Esophagus muscularis mucosa (tissue), 4 donors: ENCODE measurements around the gene ACSF3. TPM values are rescaled to one million over a fixed set of nuclear protein-coding genes. Genes with fewer than 3 reads are reported as not detected.

Experiments
- DNase-seq: peaks from one replicate; pipeline ENCODE4 v3.0.0-alpha.2; 2017; ENCODE audit errors: extremely low spot score
- H3K27ac ChIP-seq, 4 donors: fragments of 200-600 bp; sonication (generic); replicated peaks in 1 of 4; 1 replicate in 3 of 4; 2 replicates in 1 of 4; pipeline ENCODE4 v1.5.1; 2016 to 2019; ENCODE audit warnings: mild to moderate bottlenecking in 1 of 4
- H3K27me3 ChIP-seq, 4 donors: fragments of 200-600 bp; sonication (generic); one replicate each; pipeline versions ENCODE4 v1.5.1 to v1.6.0; 2016 to 2019
- H3K36me3 ChIP-seq, 4 donors: fragments of 200-600 bp; sonication (generic); one replicate each; pipeline ENCODE4 v1.5.1; 2016 to 2019
- H3K4me1 ChIP-seq, 4 donors: fragments of 200-600 bp; sonication (generic); one replicate each; pipeline ENCODE4 v1.5.1; 2016 to 2019
- H3K4me3 ChIP-seq, 4 donors: fragments of 200-600 bp; sonication (generic); 1 replicate in 2 of 4; 2 replicates in 2 of 4; pipeline ENCODE4 v1.5.1; 2016 to 2019; ENCODE audit warnings: mild to moderate bottlenecking in 4 of 4, moderate library complexity in 1 of 4
- H3K9me3 ChIP-seq, 4 donors: fragments of 200-600 bp; sonication (generic); 1 replicate in 3 of 4; 2 replicates in 1 of 4; pipeline ENCODE4 v1.5.1; 2016 to 2019
- EP300 ChIP-seq: sonication (generic); formaldehyde crosslinking; IDR thresholded peaks from one replicate; pipeline ENCODE4 v1.6.1; 2017; ENCODE audit warnings: antibody characterized with exemption
- POLR2A ChIP-seq: fragments of 450-650 bp; IDR thresholded peaks from one replicate; pipeline ENCODE4 v1.6.1; 2017; ENCODE audit warnings: antibody characterized with exemption, moderate library complexity, mild to moderate bottlenecking, low read depth
- POLR2AphosphoS5 ChIP-seq, 2 donors: sonication (generic); formaldehyde crosslinking; IDR thresholded peaks; one replicate each; pipeline ENCODE4 v1.6.1; 2017; ENCODE audit warnings: antibody characterized with exemption in 2 of 2
- WGBS: methylation state at CpG from one replicate; pipeline ENCODE4 v1.1.5; 2018; 5-methylcytosine and 5-hydroxymethylcytosine counted together
- intact Hi-C: fragments of 100-400 bp; cut with DNase I; formaldehyde crosslinking; loops from one replicate; pipeline ENCODE4 v1.15.1; 2023
- total RNA-seq, 4 donors: library from RNA; depleted of rRNA; stranded (reverse); fragments of >200 nt; gene quantifications; one replicate each; pipeline versions ENCODE4 v1.1.0 to v1.2.1, GENCODE V29; 2016
- TF ChIP-seq, protein P1 (sequence below), 3 experiments: fragments of 200-600 bp in 2 of 3; fragments of 450-650 bp in 1 of 3; sonication (generic) in 2 of 3; IDR thresholded peaks; one replicate each; pipeline ENCODE4 v1.5.1; 2017 to 2019; ENCODE audit warnings: antibody characterized with exemption in 3 of 3, mild to moderate bottlenecking in 2 of 3, moderate library complexity in 1 of 3

ACSF3 gene
- total RNA-seq, 4 donors from 2014 or later = 23.5 to 29.8 (median 27.2) TPM

GRCh38 chr16:89174055-89174827 lies 80.6 kb downstream of the ACSF3 start:
- Histone ChIP-seq H3K9me3 (no peaks in the 10 kb centered on the region), H3K27ac (no peak overlapping the region), H3K27me3 (peaks cover 9 to 94% (median 24%) of the 10 kb centered on the region in 4 donors), H3K4me1 (peaks cover 12 to 24% (median 19%) of the 10 kb centered on the region in 4 donors), H3K36me3 (no peaks in the 10 kb centered on the region), H3K4me3 (no peak overlapping the region)
- 83% methylated on average over 14 of the region's 23 CpGs for WGBS
- TF ChIP-seq EP300 = no peak
- TF ChIP-seq, protein P1, sequence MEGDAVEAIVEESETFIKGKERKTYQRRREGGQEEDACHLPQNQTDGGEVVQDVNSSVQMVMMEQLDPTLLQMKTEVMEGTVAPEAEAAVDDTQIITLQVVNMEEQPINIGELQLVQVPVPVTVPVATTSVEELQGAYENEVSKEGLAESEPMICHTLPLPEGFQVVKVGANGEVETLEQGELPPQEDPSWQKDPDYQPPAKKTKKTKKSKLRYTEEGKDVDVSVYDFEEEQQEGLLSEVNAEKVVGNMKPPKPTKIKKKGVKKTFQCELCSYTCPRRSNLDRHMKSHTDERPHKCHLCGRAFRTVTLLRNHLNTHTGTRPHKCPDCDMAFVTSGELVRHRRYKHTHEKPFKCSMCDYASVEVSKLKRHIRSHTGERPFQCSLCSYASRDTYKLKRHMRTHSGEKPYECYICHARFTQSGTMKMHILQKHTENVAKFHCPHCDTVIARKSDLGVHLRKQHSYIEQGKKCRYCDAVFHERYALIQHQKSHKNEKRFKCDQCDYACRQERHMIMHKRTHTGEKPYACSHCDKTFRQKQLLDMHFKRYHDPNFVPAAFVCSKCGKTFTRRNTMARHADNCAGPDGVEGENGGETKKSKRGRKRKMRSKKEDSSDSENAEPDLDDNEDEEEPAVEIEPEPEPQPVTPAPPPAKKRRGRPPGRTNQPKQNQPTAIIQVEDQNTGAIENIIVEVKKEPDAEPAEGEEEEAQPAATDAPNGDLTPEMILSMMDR (IDR thresholded peaks at IDR 0.05) = no peak
- TF ChIP-seq POLR2AphosphoS5 (IDR thresholded peaks at IDR 0.05) = no peak
- no peak for TF ChIP-seq POLR2A
- intact Hi-C loops = loop anchor here (10.0 kb wide), 1 partner anchor 359 kb away; the partner anchor contains the start of gene APRT
- DNase-seq = no peak

GRCh38 chr16:89174877-89175276 lies 81.2 kb downstream of the ACSF3 start:
- intact Hi-C loops = loop anchor here (10.0 kb wide), 1 partner anchor 360 kb away; the partner anchor contains the start of gene APRT
- Histone ChIP-seq H3K9me3 (no peaks in the 10 kb centered on the region), H3K4me1 (peaks cover 12 to 24% (median 19%) of the 10 kb centered on the region in 4 donors), H3K27ac (no peak overlapping the region), H3K4me3 (no peak overlapping the region), H3K36me3 (no peaks in the 10 kb centered on the region), H3K27me3 (peaks cover 9 to 94% (median 18%) of the 10 kb centered on the region in 4 donors)
- WGBS = 100% methylated on average over 2 of the region's 14 CpGs
- TF ChIP-seq POLR2AphosphoS5 (IDR thresholded peaks at IDR 0.05) = no peak
- TF ChIP-seq POLR2A = no peak
- no peak for TF ChIP-seq EP300
- TF ChIP-seq, protein P1 (IDR thresholded peaks at IDR 0.05) = no peak
- DNase-seq = no peak

DNA sequence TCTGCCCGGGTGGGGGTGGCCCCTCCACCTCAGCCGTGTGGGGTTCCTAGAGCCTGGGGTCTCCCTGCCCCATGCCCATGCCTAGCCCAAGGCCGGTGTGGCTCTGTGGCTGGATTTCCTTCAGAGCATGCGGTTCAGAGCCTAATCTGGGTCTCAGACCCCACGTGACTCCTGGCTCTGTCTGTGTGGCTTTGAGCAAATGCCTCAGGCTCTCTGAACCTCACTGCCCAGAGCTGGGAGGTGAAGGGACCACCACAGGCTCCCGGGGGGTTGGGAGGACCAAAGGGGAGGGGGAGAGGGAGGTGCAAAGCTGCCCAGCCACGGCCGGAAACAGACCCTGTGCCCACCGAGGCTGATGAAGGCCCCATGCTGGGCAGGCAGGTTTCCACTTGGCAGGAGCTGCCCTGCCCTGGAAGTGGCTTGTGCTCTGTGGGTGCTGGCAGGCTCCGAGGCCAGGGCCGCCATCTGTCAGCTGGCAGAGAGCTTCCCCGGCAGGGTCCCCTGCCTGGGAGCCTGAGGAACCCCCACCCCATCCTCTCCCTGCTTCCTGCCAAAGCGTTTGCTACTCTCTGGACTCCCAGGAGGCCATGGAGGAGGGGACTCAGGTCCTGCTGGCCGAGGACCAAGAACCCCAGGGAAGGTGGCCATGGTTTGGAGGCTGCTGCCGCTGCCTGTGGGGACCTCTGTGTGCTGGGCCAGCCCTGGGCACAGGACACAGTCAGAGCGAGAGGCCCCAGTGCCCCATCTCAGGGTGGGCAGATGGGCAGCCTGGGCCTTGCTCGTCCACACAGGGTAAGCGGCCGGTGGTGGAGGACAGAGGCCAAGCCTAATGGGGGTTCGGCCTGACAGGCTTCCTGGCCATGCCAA lies 81.9 kb downstream of the ACSF3 start:
- WGBS = 58% methylated on average over 15 of the region's 20 CpGs
- intact Hi-C loops = loop anchor here (10.0 kb wide), 1 partner anchor 361 kb away; the partner anchor contains the start of gene APRT
- Histone ChIP-seq H3K36me3 (no peaks in the 10 kb centered on the region), H3K27ac (no peak overlapping the region), H3K4me1 (peaks cover 11 to 19% (median 15%) of the 10 kb centered on the region in 4 donors), H3K4me3 (no peak overlapping the region), H3K9me3 (no peaks in the 10 kb centered on the region), H3K27me3 (peaks cover 3 to 94% (median 12%) of the 10 kb centered on the region in 4 donors)
- TF ChIP-seq, protein P1 (IDR thresholded peaks at IDR 0.05) = no peak
- TF ChIP-seq POLR2AphosphoS5 (IDR thresholded peaks at IDR 0.05) (no peak), EP300 (no peak), POLR2A (no peak)
- DNase-seq = no peak

- no peak overlapping the region for H3K27ac ChIP-seq
- 100% methylated on average over 2 of the region's 27 CpGs for WGBS
- no peaks in the 10 kb centered on the region for H3K36me3 ChIP-seq
- H3K4me3 ChIP-seq = no peak overlapping the region
- TF ChIP-seq POLR2A = no peak
- no peak for TF ChIP-seq POLR2AphosphoS5 (IDR thresholded peaks at IDR 0.05)
- no peak for TF ChIP-seq EP300
- TF ChIP-seq, protein P1 (IDR thresholded peaks at IDR 0.05) = no peak
- peaks cover 0 to 94% (median 6%) of the 10 kb centered on the region in 4 donors for H3K27me3 ChIP-seq
- intact Hi-C loops = loop anchor here (10.0 kb wide), 1 partner anchor 361 kb away; the partner anchor contains the start of gene APRT
- no peak for DNase-seq
- peaks cover 4 to 12% (median 8%) of the 10 kb centered on the region in 4 donors for H3K4me1 ChIP-seq
- no peaks in the 10 kb centered on the region for H3K9me3 ChIP-seq
Observed at GRCh38 chr16:89176147-89176690, 82.6 kb downstream of the ACSF3 start.
